Muscle layer of colon (tissue), 2 donors: ENCODE measurements around the gene KCNQ1.

Source experiments
- H3K27ac ChIP-seq: one replicate; pipeline ENCODE4 v1.7.0; 2013; ENCODE audit warnings: low read depth, mild to moderate bottlenecking, low read length, moderate library complexity
- H3K27me3 ChIP-seq, 2 donors: one replicate each; pipeline ENCODE4 v1.7.0; 2013; ENCODE audit warnings: low read length in 2 of 2, mild to moderate bottlenecking in 2 of 2; ENCODE audit not compliant: insufficient read depth in 2 of 2, control insufficient read depth in 1 of 2
- H3K36me3 ChIP-seq: one replicate; pipeline ENCODE4 v1.7.0; 2013; ENCODE audit warnings: mild to moderate bottlenecking, low read length; ENCODE audit not compliant: insufficient read depth
- H3K4me1 ChIP-seq: one replicate; pipeline ENCODE4 v1.7.0; 2013; ENCODE audit warnings: mild to moderate bottlenecking, low read length; ENCODE audit not compliant: insufficient read depth
- H3K4me3 ChIP-seq, 2 donors: one replicate each; pipeline ENCODE4 v1.7.0; 2013; ENCODE audit warnings: low read length in 2 of 2, low read depth in 1 of 2, mild to moderate bottlenecking in 1 of 2, moderate library complexity in 1 of 2
- H3K9ac ChIP-seq: one replicate; pipeline ENCODE4 v1.7.0; 2013; ENCODE audit warnings: low read length
- H3K9me3 ChIP-seq: one replicate; pipeline ENCODE4 v1.7.0; 2013; ENCODE audit warnings: mild to moderate bottlenecking, low read length
- donor health status: abdominal sarcoma.
- donor health status: Adenocarcinoma of cecum.

Gene KCNQ1

DNA sequence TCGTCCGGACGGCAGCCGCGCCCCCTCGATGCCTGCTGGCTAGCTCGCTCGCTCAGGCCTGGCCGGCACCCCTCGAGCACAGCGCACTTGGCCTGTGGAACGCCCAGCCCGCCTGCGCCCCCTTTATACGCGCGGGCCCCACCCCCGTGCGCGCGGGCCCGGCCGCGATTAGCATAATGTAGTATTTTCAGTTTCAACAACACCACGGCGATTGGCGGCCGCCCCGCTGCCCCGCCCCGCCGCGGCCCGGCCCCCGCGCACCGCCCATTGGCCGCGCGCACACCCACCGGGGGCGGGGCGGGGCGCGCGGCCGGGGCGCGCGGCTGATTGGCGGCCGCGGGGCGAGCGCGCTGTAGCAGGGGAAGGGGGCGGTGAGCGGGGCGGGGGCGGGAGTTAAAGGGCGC lies 440.9 kb downstream of the KCNQ1 start, which contains the start of gene CDKN1C:
Gene CDKN1C, minus strand, starts transcription at position 98 of the 404 bp plus-strand sequence. CDS start 319 bp downstream, outside the sequence.
- Histone ChIP-seq H3K27ac (peak within 1 kb of the TSS; percentile 85), H3K9ac (no peak within 1 kb of the TSS), H3K4me3 (peak within 1 kb of the TSS; percentile 83 to 85), H3K4me1 (peaks cover 17% of the 10 kb centered on the region), H3K36me3 (no peaks in the 10 kb centered on the region), H3K9me3 (no peaks in the 10 kb centered on the region), H3K27me3 (no peaks in the 10 kb centered on the region)

DNA sequence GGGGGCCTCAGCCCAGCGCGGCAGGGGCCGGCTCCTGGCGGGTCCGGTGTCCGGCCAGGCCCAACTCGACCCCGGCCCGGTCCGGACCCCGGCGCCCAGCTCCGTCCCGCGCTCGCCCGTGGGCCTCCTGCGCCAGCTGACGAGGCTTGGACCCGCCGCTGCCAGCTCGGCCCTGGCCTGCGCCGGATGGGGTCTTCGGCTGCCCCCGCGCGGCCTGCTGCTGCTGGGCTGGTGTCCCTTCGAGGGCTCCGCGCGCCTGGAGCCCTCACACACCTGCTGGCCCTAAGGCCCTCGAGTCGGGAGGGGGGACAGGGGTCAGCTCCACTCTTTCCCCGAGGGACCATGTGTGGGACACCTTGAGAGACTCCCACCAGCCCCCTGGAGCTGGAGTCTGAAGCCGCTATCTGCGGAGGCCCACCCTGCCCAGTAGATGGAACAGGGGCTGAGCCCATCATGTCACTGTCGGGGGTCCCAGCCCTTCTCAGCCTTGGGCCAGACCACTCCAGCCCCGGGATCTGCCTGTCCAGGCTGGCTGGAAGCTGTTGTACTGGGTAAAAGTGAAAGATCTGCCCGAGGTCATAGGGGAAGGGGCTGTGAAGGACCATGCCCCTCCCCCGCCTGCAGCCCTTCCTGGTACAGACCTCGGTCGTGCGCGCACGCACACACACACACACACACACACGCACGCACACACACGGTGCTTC lies 441.5 kb downstream of the KCNQ1 start:
- Histone ChIP-seq H3K27ac (peak overlapping the region; percentile 34), H3K9me3 (no peaks in the 10 kb centered on the region), H3K4me1 (peaks cover 23% of the 10 kb centered on the region), H3K36me3 (no peaks in the 10 kb centered on the region), H3K27me3 (no peaks in the 10 kb centered on the region), H3K9ac (no peak overlapping the region), H3K4me3 (no peak overlapping the region)

DNA sequence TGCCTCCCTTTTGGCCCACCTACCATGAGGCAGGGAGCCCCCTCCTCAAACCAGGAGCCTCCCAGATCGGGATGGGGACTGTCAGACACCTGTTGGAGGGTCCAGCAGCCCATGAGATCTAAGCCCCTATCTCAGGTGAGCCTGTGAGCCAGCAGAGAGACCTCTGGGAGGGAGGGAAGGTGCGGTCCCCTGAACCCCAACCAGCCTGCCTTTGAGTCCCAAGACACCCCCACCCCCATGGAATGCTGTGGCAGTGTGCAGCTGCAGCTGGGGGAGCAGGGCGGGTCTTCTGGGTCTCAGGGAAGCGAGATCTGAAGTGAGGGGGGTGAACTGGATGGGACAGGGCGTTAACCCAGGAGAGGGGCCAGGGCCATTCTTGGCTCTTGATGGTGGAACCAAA lies 442.1 kb downstream of the KCNQ1 start:
- Histone ChIP-seq H3K4me1 (peaks cover 26% of the 10 kb centered on the region), H3K9ac (no peak overlapping the region), H3K4me3 (no peak overlapping the region), H3K36me3 (no peaks in the 10 kb centered on the region), H3K27me3 (no peaks in the 10 kb centered on the region), H3K27ac (peak overlapping the region; percentile 0), H3K9me3 (no peaks in the 10 kb centered on the region)

DNA sequence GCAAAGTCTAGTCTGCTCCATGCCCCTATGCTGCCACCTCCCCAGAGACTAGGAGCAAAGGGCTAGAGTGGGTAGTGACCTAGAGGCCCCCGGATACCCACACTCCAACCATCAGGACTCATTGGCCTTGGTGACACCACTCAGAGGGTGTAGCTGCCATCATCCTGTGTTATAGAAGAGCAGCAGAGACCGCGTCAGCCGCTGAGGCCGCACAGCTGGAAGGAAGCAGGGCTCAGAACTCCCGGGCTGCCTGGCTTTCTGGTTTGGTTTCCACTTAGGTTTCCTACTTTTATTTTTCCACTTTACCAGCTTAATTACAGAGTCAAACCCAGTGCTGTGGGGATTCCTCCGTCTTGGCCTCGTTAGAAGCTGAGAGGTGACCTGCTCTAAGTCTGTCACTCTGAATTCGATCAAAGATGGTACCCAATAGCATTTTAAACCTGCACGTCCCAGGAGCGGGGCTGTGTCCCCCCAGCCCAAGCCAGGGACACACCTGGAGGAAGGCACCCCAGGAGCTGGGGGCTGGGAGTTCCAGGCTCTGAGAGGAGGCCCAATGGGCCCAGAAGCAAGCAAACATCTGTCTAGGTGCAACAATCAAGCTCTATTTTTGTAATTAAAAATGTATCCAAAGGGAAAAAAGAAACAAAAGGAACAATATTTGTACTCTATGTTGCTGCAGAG lies 442.8 kb downstream of the KCNQ1 start:
- Histone ChIP-seq H3K4me1 (peaks cover 26% of the 10 kb centered on the region), H3K27ac (no peak overlapping the region), H3K36me3 (no peaks in the 10 kb centered on the region), H3K9ac (no peak overlapping the region), H3K27me3 (peaks cover 0 to 3% of the 10 kb centered on the region in 2 donors), H3K4me3 (no peak overlapping the region), H3K9me3 (no peaks in the 10 kb centered on the region)

DNA sequence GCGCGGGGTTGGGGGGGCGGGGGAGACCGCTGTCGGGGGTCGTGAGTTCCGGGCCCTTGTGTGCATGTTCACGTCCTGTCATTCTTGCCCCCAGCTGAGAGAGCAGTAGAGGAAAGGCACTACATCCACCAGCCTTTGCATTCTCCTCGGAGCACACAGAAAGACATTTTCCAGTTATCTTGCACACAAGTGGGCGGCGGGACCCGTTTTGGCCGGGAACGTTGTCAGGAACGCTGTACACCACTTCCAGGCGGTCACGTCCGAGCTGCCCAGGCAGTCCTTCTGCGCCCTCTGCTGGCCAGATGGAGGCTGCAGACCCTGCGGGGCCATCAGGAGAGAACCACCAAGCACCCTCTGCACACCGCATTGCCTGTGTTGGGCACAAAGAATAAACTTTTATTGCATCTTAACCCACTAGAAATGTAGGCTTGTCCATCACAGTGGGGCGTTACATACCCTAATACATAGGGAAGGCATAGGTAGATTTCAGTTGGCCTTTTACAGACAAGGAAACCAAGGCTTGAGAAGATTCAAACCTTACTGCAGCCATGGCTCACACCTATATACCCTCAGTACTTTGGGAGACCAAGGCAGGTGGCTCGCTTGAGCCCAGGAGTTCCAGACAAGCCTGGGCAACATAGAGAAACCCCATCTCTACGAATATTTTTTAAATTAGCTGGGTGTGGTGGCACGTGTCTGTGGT lies 443.6 kb downstream of the KCNQ1 start:
- Histone ChIP-seq H3K4me3 (no peak overlapping the region), H3K9me3 (no peaks in the 10 kb centered on the region), H3K4me1 (peaks cover 20% of the 10 kb centered on the region), H3K27ac (no peak overlapping the region), H3K9ac (no peak overlapping the region), H3K27me3 (peaks cover 0 to 6% of the 10 kb centered on the region in 2 donors), H3K36me3 (no peaks in the 10 kb centered on the region)

DNA sequence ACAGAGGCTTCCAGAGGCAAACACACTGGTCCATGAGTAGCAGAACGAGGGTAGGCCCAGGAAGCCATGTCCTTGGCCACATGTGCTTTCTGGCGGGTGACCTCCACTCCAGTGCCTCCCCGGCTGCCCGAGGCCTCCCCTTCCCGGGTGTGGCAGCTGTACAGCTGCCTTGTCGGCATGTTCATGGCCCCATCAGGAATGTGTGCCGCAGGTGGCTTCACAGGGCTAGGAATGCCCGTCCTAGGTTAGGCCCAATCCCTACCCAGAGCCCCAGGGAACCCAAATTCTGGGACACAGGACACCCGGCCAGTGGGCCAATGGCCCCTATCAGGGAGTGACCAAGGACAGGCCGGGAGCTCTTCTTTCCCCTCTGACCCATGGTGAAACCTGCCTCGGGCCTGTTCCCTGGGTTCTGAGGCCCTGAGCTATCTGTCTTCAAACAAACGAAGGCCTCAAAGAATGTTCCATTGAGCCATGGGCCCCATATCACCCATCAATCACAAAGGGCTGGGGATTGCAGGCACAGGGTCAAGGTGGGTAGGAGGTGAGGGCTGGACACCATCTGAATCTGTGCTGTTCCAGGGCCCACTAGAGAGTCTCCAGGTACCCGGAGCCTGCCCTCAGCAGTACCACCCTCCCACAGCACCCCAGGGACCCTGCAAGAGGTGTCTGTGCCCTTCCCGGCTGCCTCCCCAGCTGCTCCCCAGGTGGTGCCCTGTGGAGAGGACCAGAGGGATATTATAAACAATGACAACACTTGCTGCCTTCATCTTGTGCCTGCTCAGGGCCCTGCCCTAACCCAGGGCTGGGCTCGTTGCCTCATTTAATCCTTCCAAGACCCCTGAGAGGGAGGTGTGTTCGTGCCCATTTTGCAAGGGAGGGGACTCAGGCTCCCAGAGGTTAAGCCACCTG lies 444.8 kb downstream of the KCNQ1 start:
- Histone ChIP-seq H3K27ac (no peak overlapping the region), H3K4me3 (no peak overlapping the region), H3K36me3 (no peaks in the 10 kb centered on the region), H3K9ac (no peak overlapping the region), H3K9me3 (no peaks in the 10 kb centered on the region), H3K27me3 (peaks cover 0 to 6% of the 10 kb centered on the region in 2 donors), H3K4me1 (peaks cover 20% of the 10 kb centered on the region)

DNA sequence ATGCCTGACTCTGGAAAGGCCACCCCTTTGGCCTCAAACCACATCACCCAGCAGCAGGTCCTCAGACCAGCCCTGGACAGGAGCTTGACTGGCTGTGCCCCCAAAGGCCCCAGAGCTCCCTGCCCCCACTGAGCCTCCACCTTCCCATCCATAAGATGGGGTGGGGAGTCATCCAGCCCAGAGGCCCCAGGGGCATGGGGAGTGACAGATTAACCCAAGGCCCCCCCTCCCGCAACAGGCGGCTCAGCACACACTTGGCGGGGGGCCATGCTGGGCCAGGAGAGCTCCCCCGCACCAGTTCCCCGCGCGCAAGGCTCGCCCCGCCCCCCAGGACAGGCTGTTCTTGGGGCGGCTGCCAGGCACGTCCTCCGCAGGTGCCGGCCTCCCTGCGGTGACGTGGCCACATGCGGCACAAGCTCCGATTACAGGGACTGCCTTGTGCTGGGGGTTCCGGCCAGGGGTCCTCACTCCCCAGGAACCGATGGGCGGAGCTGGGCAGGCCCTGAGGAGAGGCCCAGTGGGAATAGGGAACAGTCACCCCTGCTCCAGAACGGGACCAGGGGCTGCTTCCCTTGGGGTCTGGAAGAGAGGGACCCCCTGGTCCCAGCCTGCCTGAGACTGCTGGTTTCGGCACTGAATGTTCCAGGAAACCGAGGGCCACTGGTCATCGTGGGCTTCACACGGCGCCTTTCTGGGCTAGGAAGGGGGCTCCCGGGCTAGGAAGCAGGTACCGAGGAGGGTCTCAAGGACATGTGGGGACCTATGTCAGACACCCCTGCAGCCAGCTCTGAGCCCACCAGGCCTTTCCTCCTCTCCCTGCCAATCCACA lies 445.9 kb downstream of the KCNQ1 start:
- Histone ChIP-seq H3K27ac (no peak overlapping the region), H3K4me3 (no peak overlapping the region), H3K9me3 (no peaks in the 10 kb centered on the region), H3K27me3 (peaks cover 0 to 6% of the 10 kb centered on the region in 2 donors), H3K4me1 (peaks cover 20% of the 10 kb centered on the region), H3K36me3 (no peaks in the 10 kb centered on the region), H3K9ac (no peak overlapping the region)

DNA sequence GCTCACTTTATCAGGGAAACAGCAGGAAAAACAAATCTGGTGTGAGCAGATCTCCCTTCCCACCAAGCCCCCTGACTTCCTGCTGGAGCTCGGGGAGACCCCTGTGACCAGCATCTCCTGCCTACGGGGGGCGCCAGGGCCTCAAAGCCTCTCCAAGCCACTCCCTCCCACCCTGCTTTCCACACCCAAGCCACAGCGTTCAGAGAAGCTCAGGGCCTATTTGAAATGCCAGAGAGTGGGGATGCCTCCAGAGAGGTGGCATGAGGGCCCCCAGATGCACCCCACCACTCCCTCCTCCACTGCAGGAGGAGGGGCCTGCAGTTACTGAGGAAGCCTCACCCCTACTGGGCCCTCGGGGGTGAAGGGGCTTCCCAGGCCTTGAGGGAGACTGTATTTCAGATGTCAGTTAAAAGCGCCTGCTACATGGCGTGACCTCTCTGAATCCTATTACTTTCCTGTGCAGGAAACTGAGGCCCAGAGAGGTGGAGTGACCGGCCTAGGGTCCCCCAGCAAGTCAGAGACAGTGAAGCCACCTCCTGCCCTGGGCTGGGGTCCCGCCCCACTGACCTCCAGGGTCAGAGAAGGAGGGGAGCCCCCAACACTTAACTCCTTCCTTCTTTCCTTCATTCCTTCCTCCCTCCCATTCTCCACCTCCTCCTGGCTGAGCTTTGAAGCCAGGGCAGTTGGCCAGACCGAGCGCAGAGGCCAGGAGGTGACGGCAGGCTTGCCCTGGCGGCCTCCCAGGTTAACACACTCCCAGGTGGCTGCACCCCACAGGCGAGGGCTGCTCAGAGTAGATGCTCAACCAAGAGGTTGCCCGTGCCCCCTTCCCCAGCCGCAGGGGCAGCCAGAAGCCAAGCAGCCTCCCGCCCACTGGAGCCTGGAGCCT lies 446.8 kb downstream of the KCNQ1 start:
- Histone ChIP-seq H3K27ac (no peak overlapping the region), H3K9me3 (no peaks in the 10 kb centered on the region), H3K4me1 (peaks cover 20% of the 10 kb centered on the region), H3K9ac (no peak overlapping the region), H3K4me3 (peak overlapping the region; percentile 34 to 41), H3K36me3 (no peaks in the 10 kb centered on the region), H3K27me3 (peaks cover 0 to 6% of the 10 kb centered on the region in 2 donors)

DNA sequence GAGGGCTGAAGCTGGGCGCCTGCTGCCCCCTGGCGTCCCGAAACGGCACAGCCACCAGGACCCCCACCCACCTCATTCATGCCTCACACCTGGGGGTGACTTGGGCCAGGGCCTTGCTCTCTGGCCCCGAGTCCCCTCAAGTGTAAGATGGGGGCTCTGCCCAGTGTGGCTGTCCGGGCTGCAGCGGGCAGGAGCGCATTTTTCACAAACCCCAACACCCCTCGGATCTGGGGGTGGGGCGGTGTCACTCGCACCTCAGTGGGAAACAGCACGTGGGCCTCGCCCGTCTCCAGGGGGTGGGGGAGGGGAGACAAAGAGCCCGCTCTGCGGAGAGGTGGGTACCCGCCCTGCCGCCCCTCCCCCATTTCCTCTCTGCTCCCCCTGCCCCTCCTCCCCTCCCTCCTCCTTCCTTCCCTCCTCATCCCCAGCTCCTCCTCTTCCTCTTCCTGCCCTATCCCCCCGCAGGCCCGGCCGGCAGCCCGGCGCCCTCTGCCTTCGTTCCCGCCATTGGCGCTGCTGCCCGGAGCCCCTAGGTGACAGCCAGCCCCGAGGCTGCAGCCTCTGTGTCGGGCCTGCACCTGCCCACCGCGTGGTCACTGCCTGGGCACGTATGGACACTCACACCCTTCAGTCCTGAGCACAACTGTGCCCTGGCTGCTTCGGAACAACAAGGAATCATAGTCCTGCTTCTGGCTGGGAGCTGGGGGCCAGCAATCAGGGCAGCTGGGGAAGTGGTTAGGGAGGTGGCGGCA lies 447.6 kb downstream of the KCNQ1 start:
- H3K36me3 ChIP-seq: no peaks in the 10 kb centered on the region
- no peaks in the 10 kb centered on the region for H3K9me3 ChIP-seq
- H3K4me3 ChIP-seq: peak overlapping the region; percentile 34 to 41
- no peak overlapping the region for H3K9ac ChIP-seq
- H3K4me1 ChIP-seq: peaks cover 20% of the 10 kb centered on the region
- peaks cover 0 to 6% of the 10 kb centered on the region in 2 donors for H3K27me3 ChIP-seq
- H3K27ac ChIP-seq: peak overlapping the region; percentile 42
